HG03378 (cell line): ENCODE data around the gene SCNN1A.

Experiments
- ATAC-seq: cut with Tn5 transposase; IDR thresholded peaks from one replicate; pipeline ENCODE4 v1.9.1; 2021; ENCODE audit warnings: mild to moderate bottlenecking, moderate library complexity; ENCODE audit not compliant: unreplicated experiment

The SCNN1A gene

DNA sequence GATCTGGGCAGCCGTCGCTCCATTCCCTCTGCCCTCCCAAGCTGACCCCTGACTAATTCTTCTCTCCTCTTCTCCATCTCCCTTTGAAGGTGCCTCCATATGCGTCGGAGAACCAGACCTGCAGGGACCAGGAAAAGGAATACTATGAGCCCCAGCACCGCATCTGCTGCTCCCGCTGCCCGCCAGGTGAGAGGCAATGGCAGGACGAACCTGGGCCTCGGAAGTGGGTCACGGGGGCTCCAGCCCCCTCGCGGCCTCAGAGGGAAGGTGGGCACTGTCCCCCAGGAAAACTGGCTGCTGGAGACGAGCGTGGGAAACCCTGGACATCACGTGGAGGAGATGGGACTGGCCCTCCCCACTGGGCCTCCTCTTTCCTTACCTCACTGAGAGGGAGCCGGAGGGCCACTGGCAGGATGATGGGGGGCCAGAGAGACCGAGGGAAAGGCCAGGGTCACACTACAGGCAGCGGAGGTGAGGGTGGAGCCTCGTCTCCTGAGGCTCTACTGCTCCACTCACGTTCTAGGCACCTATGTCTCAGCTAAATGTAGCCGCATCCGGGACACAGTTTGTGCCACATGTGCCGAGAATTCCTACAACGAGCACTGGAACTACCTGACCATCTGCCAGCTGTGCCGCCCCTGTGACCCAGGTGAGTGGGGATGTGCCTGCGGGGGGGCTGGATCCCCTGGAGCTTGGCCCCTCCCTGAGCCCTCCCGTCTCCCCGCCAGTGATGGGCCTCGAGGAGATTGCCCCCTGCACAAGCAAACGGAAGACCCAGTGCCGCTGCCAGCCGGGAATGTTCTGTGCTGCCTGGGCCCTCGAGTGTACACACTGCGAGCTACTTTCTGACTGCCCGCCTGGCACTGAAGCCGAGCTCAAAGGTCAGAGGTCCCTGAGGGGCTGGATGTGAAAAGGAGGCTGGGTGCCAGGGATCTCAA, 9.4 kb upstream of the SCNN1A start:
- ATAC-seq, result no peak

GRCh38 chr12:6383572-6384498, 8.5 kb upstream of the SCNN1A start, which contains the start of gene LTBR:
Gene LTBR (plus strand): TSS chr12:6384162. CDS start chr12:6384359, 197 bp downstream.
- ATAC-seq, result no peak

DNA sequence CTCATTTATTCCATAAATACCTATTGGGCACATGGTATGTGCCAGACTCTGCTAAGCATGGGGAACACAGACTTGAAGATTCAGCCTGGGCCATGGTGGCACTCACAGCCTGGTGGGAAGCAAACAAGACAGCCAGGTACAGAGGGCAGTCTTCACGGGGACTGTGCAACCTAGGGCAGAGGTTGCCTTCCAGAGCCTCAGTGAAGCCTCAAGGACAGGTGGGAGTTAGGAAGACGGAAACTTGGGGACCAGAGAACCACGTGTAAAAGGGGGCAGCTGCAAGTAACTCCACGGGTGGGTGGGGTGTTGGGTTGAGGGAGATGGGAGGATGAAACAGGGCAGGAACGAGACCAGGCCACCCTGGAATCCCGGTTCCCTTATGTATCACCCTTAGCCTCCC, 7.6 kb upstream of the SCNN1A start:
- ATAC-seq, result no peak

- no peak for ATAC-seq
Measured at GRCh38 chr12:6382371-6382770, 7.0 kb upstream of the SCNN1A start.

DNA sequence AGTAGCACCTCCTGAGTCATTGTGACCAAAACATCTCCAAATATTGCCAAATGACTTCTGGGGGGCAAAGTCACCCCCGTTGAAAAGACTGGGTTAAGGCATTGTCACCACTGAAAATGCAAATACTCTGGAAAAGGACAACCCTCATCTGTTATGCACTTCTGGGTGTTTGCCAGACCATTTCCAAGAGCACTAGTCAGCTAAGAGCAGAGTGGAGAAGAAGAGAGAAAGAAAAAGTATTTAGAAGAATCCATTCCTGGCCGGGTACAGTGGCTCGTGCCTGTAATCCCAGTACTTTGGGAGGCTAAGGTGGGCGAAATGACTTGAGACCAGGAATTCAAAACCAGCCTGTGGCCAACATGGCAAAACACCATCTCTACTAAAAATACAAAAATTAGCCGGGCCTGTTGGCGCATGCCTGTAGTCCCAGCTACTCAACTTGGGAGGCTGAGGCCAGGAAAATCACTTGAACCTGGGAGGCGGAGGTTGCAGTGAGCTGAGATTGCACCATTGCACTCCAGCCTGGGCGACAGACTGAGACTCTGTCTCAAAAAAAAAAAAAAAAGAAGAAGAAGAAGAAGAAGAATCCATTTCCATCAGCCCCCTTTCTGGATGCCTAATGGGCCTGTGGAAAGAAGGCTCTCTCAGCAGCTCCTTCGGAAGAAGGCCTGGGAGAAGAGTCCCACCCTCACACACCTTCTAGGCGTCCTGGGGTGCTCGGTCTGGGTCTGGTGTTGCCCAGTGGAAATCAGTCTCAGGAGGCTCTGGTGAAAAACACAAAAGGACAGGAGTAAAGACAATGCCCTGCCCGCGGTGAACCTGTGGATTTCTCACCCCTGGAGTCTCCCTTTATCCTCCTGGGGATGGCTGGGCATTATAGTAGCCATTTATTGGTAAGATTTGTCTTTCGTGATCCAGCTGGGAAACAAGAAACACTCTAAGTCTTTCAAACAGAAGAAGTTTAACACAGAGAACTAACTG, 5.1 kb upstream of the SCNN1A start:
- no peak for ATAC-seq

DNA sequence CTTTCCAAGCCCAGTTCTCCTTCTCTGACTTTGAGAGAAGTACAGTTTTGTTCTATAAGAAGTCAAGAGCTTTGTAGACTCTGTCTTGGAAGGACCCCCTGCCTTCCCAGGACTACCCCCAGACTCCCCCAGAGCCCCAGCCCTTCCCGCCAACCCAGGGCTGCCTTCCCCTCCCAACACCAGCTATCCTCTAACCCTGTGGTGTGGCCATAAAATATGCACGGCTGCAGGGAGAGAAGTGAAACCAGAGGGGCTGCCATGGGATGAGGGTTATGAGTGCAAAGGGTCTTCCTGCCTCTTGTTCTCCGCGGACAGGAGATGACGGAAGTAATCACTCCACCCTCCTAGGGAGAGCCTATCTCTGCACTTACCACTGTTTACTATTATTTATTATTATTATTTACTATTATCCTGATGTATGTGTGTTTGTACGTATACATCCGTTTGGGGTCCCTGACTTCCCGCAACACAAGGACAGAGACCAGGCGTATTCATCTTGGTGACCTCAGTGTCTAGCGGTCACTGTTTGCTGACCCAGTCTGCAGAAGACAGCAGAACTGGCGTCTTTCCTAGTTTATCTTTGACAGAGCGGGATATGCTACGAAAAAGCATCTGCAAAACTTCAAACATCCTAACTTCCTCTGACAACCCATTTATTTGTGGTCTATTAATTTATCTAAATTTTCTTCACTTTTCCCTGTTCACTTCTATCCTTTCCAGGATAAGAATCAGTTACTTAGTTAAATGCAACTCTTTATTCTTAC, 3.5 kb upstream of the SCNN1A start:
- ATAC-seq, result no peak

- no peak for ATAC-seq
Measured at GRCh38 chr12:6377667-6377994, 2.3 kb upstream of the SCNN1A start.

- ATAC-seq, result no peak
Measured at GRCh38 chr12:6376870-6377666, 1.7 kb upstream of the SCNN1A start.

DNA sequence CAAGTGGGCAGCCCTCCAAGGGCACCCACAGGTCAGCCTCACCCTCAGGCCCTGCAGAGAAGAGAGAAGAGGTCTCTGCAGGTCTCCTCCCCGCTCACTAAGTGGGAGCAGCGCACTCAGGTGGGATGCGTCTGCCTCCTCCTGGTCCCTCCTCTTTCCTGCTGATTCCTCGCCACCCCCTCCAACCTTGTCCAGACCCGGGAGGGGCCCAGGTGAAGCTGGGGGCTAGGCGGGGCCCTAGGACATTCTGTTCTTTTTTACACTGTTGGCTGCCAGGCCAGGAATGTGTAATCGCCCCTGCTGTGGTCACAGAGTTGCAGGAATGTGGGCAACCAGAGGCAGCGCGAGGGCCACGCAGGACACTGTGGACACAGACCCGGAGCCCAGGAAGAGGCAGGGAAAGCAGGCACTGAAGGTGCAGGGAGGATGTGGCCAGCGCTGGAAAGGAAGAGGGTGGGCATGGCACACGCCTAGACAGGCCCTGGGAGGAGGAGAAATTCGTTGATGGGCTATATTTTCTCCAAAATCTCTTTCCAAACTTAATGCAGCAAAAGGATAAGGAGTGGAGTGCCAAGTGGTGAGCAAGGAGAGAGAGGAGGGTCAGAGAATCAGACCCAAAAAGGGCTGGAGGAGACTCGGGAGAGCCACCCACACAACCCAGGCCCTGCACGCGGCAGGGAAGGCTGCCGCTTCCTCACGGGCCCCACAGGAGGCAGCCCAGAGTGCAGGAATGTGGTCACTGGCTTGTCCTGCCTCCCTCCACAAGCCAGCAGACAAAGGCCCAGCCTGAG, 911 bp upstream of the SCNN1A start:
- ATAC-seq, result no peak

DNA sequence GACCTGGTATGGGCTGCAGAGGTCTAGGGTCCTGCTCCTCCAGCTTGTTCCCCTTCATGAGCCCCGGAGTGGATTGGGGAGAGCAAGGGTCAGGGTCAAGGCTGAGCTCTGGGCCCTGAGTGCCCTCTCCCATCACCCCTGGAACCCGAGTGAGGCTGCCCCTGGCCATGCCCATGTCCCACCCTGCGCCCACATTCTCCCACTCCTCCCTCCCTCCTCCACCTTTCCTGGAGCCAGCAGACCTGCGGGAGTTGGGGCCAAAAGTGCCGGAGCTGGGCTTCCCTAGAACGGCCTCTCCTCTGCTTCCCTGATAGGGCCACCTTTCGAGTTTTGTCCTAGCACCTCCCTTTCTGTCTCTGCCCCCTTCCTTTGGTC, 590 bp downstream of the SCNN1A start:
- no peak for ATAC-seq

- no peak for ATAC-seq
Measured at GRCh38 chr12:6374028-6374785, 1.2 kb downstream of the SCNN1A start.

- no peak for ATAC-seq
Measured at GRCh38 chr12:6373022-6373787, 2.2 kb downstream of the SCNN1A start.

- ATAC-seq, result no peak
Measured at GRCh38 chr12:6372403-6373003, 2.9 kb downstream of the SCNN1A start.

DNA sequence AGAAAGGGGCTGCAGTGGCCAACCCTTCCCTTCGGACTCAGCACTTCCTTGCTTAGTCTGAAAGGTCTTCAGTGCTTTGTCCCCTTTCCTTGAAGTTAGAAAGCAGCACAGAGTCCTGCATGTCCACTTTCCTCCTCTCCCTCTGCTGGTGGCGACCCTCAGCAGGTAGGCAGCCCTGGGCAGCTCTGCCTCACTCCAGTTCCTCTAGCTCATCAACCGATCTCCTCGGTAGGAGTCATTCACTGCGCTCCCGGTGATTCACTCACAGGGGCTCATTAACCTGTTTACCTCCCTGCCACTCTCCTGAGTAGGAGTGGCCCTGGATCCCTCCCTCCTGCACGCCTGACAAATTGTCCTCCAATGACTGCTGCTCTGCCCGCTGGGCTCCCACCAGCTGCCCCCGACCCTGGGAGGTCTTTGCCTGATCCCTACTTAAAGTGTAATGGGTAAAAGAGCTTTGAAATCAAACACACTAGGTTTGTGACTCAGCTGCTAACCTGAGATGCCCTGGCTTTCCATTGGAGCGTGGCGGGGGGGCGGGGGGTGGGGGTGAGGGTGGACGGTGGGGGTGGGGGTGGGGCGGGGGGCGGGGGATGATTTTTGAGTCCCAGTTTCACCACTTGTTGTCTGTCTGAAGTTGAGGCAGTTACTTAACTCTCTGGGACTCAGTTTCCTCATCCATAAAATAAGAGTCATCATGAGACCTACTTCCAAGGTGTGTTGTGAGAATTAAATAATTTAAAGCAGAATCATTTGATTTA, 4.2 kb downstream of the SCNN1A start:
- no peak for ATAC-seq

- no peak for ATAC-seq
Measured at GRCh38 chr12:6370576-6370935, 4.8 kb downstream of the SCNN1A start.
